Natural killer cell (primary cell): ENCODE results near the gene PAF1. TPM values are rescaled to one million over a fixed set of nuclear protein-coding genes. Genes with fewer than 3 reads are reported as not detected.

Experiments
- ATAC-seq, 3 donors: fragments of 150-1000 bp in 2 of 3; fragments of 200-7000 bp in 1 of 3; cut with Tn5 transposase; 1 replicate in 1 of 3; 2 replicates in 2 of 3; pipeline ENCODE4 v1.10.0; 2021; ENCODE audit warnings: mild to moderate bottlenecking in 2 of 3, moderate library complexity in 2 of 3
- DNase-seq, 2 donors: peaks; one replicate each; pipeline versions ENCODE4 v3.0.0 to v3.0.0-alpha.2; 2013 to 2021; ENCODE audit warnings: mixed read lengths in 1 of 2
- H3K27ac ChIP-seq: one replicate; pipeline ENCODE4 v1.5.1; 2013; ENCODE audit warnings: mild to moderate bottlenecking, low read length
- H3K27me3 ChIP-seq: one replicate; pipeline ENCODE4 v1.6.1; 2013; ENCODE audit warnings: low read length; ENCODE audit not compliant: control insufficient read depth, insufficient read depth
- H3K36me3 ChIP-seq: one replicate; pipeline ENCODE4 v1.6.1; 2013; ENCODE audit warnings: low read length; ENCODE audit not compliant: control insufficient read depth, insufficient read depth
- H3K4me1 ChIP-seq: one replicate; pipeline ENCODE4 v1.6.1; 2013; ENCODE audit warnings: low read length; ENCODE audit not compliant: control insufficient read depth, insufficient read depth
- H3K4me3 ChIP-seq: one replicate; pipeline ENCODE4 v1.5.1; 2013; ENCODE audit warnings: low read length
- H3K9me3 ChIP-seq: one replicate; pipeline ENCODE4 v1.6.1; 2013; ENCODE audit warnings: low read length; ENCODE audit not compliant: control insufficient read depth, insufficient read depth
- H3K27ac Mint-ChIP-seq, 2 donors: one replicate each; pipeline ENCODE4 v1.8.0; 2022; ENCODE audit warnings: mild to moderate bottlenecking in 2 of 2, mixed read lengths in 2 of 2, moderate library complexity in 1 of 2
- H3K27me3 Mint-ChIP-seq, 2 donors: one replicate each; pipeline ENCODE4 v1.8.0; 2022; ENCODE audit warnings: low read depth in 2 of 2, mixed read lengths in 2 of 2
- H3K36me3 Mint-ChIP-seq: one replicate; pipeline ENCODE4 v1.8.0; 2022; ENCODE audit warnings: mixed read lengths
- H3K4me1 Mint-ChIP-seq, 2 donors: one replicate each; pipeline ENCODE4 v1.8.0; 2022; ENCODE audit warnings: mixed read lengths in 2 of 2
- H3K4me3 Mint-ChIP-seq: one replicate; pipeline ENCODE4 v1.8.0; 2022; ENCODE audit warnings: mild to moderate bottlenecking, moderate library complexity, mixed read lengths
- H3K9me3 Mint-ChIP-seq, 2 donors: one replicate each; pipeline ENCODE4 v1.8.0; 2022; ENCODE audit warnings: mixed read lengths in 2 of 2
- WGBS: methylation state at CpG from one replicate; pipeline ENCODE4 v1.1.7; 2013; ENCODE audit warnings: missing lambda C conversion rate; ENCODE audit not compliant: insufficient coverage; 5-methylcytosine and 5-hydroxymethylcytosine counted together
- intact Hi-C: fragments of 100-400 bp; cut with micrococcal nuclease; formaldehyde crosslinking; loops from one replicate; pipeline ENCODE4 v1.14.2; 2022
- total RNA-seq, 4 donors: library from RNA; stranded (reverse); fragments of 120-200 nt in 1 of 4; gene quantifications; one replicate each; pipeline versions ENCODE4 v1.2.3 to v1.2.4, GENCODE V29; 2013 to 2022
- TF ChIP-seq, protein P1 (sequence below): fragments of 200-600 bp; IDR thresholded peaks from one replicate; pipeline ENCODE4 v1.8.0; 2022; ENCODE audit warnings: antibody characterized with exemption

The PAF1 gene
- total RNA-seq, 3 donors from 2014 or later (not counting 1 experiment from before 2014, with no cell fraction given): 54.3 to 80.9 (median 68.3) TPM

DNA sequence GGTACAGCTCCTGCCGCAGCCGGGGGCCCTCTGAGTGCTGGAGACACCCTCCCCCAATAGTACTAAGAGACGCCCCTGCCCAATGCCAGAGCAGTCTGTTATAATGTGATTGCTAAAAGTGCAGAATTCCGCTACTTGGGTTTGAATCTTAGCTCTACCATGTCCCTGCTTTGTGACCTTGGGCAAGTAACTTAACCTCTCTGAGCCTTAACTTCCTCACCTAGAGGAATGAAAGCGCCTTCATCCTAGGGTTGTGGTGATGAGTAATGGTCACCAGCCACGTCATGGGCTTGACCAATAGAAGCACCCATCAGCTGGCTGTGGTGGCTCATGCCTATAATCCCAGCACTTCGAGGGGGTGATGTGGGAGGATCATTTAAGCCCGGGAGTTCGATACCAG is 28.1 kb upstream of the PAF1 start:
- no peak overlapping the region for H3K27ac ChIP-seq
- WGBS: 87% methylated on average over 8 of the region's 9 CpGs
- no peaks in the 10 kb centered on the region for H3K9me3 Mint-ChIP-seq
- intact Hi-C loops: no loop called here
- no peak overlapping the region for H3K4me3 Mint-ChIP-seq
- no peaks in the 10 kb centered on the region for H3K36me3 Mint-ChIP-seq
- no peaks in the 10 kb centered on the region for H3K27me3 Mint-ChIP-seq
- no peak overlapping the region for H3K4me3 ChIP-seq
- H3K27ac Mint-ChIP-seq: no peak overlapping the region
- peaks cover 11% of the 10 kb centered on the region for H3K36me3 ChIP-seq
- H3K27me3 ChIP-seq: no peaks in the 10 kb centered on the region
- H3K4me1 Mint-ChIP-seq: peaks cover 7 to 16% of the 10 kb centered on the region in 2 donors
- peaks cover under 1% of the 10 kb centered on the region for H3K4me1 ChIP-seq
- no peaks in the 10 kb centered on the region for H3K9me3 ChIP-seq
- DNase-seq (no peak), ATAC-seq (no peak)
- TF ChIP-seq, protein P1, sequence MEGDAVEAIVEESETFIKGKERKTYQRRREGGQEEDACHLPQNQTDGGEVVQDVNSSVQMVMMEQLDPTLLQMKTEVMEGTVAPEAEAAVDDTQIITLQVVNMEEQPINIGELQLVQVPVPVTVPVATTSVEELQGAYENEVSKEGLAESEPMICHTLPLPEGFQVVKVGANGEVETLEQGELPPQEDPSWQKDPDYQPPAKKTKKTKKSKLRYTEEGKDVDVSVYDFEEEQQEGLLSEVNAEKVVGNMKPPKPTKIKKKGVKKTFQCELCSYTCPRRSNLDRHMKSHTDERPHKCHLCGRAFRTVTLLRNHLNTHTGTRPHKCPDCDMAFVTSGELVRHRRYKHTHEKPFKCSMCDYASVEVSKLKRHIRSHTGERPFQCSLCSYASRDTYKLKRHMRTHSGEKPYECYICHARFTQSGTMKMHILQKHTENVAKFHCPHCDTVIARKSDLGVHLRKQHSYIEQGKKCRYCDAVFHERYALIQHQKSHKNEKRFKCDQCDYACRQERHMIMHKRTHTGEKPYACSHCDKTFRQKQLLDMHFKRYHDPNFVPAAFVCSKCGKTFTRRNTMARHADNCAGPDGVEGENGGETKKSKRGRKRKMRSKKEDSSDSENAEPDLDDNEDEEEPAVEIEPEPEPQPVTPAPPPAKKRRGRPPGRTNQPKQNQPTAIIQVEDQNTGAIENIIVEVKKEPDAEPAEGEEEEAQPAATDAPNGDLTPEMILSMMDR: no peak

DNA sequence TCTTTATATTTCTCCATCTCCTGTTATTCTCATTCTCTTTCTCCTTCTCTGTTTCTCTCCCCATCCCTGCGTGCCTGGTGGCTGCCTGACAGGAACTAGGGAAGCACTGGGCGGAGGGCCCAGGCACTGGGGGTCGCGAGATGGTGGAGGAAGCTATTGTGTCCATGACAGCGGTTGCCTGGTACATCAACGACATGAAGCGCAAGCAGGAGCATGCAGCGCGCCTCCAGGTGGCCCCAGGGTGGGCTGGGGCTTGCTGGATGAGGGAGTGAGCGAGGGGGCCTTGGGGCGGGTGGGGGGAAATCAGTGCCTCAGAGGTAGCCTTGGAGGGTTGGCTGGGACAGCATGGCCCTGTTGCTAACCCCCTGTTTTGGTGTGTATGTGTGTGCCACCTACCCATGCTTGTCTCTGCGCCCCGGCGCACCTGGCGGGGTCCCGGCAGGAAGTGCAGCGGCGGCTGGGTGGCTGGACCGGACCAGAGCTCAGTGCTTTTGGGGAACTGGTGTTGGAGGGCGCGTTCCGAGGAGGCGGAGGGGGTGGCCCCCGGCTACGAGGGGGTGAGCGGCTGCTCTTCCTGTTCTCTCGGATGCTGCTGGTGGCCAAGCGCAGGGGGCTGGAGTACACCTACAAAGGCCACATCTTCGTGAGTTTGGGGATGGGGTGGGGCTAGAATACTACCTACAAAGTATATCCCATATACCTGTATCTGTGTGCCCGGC is 26.7 kb upstream of the PAF1 start:
- Histone ChIP-seq H3K27me3 (no peaks in the 10 kb centered on the region), H3K27ac (no peak overlapping the region), H3K4me3 (no peak overlapping the region), H3K4me1 (peaks cover 12% of the 10 kb centered on the region), H3K9me3 (no peaks in the 10 kb centered on the region), H3K36me3 (peaks cover 8% of the 10 kb centered on the region)
- intact Hi-C loops: no loop called here
- peak in 1 of 2 donors; percentile 20 for DNase-seq
- H3K36me3 Mint-ChIP-seq: no peaks in the 10 kb centered on the region
- H3K27ac Mint-ChIP-seq: peak overlapping the region; percentile 41 to 70
- 88% methylated on average over 27 of the region's 30 CpGs for WGBS
- ATAC-seq: no peak
- no peaks in the 10 kb centered on the region for H3K27me3 Mint-ChIP-seq
- H3K4me1 Mint-ChIP-seq: peaks cover 12 to 22% of the 10 kb centered on the region in 2 donors
- H3K4me3 Mint-ChIP-seq: peak overlapping the region; percentile 10
- TF ChIP-seq, protein P1: no peak
- no peaks in the 10 kb centered on the region for H3K9me3 Mint-ChIP-seq

DNA sequence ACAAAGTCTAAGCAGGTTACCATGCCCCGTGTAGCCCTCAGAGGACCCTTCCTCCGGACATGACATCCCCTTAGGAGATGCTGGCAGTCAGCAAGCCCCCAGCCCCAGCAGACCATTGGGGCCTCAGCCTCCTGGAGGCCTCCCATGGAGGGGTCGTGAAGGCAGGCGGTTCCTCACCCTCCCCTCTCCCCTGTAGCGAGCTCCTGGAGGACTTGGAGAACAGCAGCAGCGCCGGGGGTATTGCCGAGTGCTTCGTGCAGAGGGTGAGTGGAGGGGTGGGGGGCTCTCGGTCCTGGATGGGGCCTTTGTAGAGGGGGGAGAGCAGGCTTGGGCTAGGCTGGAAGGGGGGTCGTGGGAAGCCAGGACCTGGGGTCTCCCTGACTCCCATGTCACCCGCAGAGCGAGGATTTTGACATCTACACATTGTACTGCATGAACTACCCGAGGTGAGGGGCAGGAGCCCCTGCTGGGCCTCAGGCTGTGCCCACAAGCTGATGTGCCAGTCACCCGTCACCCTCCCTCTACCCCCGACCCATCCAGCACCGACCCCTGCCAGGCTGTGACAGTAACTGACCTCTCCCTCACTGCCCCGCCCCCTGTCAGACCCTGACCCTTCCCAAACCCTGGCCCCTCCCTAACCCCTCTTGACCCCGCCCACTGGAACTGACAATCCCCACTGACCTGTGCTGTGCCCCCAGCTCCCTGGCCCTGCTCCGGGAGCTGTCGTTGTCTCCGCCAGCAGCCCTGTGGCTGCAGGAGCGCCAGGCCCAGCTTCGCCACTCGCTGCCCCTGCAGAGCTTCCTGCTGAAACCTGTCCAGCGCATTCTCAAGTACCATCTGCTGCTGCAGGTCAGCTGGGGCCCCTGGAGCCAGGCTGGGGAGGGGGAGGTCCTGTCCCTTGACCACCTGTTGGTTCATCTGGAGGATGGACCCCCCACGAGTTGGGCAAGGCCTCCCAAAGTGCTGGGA is 25.5 kb upstream of the PAF1 start:
- H3K4me1 Mint-ChIP-seq: peaks cover 22 to 31% of the 10 kb centered on the region in 2 donors
- DNase-seq: peak in 1 of 2 donors; percentile 35
- Histone ChIP-seq H3K27me3 (no peaks in the 10 kb centered on the region), H3K36me3 (peaks cover 8% of the 10 kb centered on the region), H3K27ac (no peak overlapping the region), H3K9me3 (no peaks in the 10 kb centered on the region), H3K4me3 (no peak overlapping the region), H3K4me1 (peaks cover 17% of the 10 kb centered on the region)
- no peaks in the 10 kb centered on the region for H3K36me3 Mint-ChIP-seq
- H3K4me3 Mint-ChIP-seq: no peak overlapping the region
- TF ChIP-seq, protein P1: no peak
- 88% methylated on average over 22 of the region's 27 CpGs for WGBS
- intact Hi-C loops: no loop called here
- ATAC-seq: no peak
- no peaks in the 10 kb centered on the region for H3K27me3 Mint-ChIP-seq
- peak overlapping the region in 1 of 2 donors; percentile 96 for H3K27ac Mint-ChIP-seq
- H3K9me3 Mint-ChIP-seq: no peaks in the 10 kb centered on the region
